H9 (cell line): ENCODE measurements around the gene MAN2C1. TPM values are rescaled to one million over a fixed set of nuclear protein-coding genes. Genes with fewer than 3 reads are reported as not detected.

ENCODE experiments used
- DNase-seq: peaks from one replicate; pipeline ENCODE4 v3.0.0-alpha.2; 2017
- H2AFZ ChIP-seq: one replicate; pipeline ENCODE4 v1.6.1; 2013; ENCODE audit warnings: mild to moderate bottlenecking, low read length, control low read depth, moderate library complexity
- H2AK5ac ChIP-seq: 2 replicates; pipeline ENCODE4 v1.6.1; 2013; ENCODE audit warnings: low read length, control low read depth, mixed read lengths; ENCODE audit not compliant: insufficient read length
- H2BK120ac ChIP-seq: one replicate; pipeline ENCODE4 v1.6.1; 2013; ENCODE audit warnings: low read depth, mild to moderate bottlenecking, low read length, control low read depth, inconsistent platforms; ENCODE audit not compliant: poor library complexity, severe bottlenecking
- H2BK12ac ChIP-seq: 2 replicates; pipeline ENCODE4 v1.6.1; 2013; ENCODE audit warnings: low read length, control low read depth, mixed read lengths, low read depth; ENCODE audit not compliant: insufficient read length
- H2BK15ac ChIP-seq: 2 replicates; pipeline ENCODE4 v1.6.1; 2013; ENCODE audit warnings: low read depth, low read length, control low read depth
- H2BK20ac ChIP-seq: one replicate; pipeline ENCODE4 v1.6.1; 2013; ENCODE audit warnings: low read depth, mild to moderate bottlenecking, low read length, control low read depth, inconsistent platforms; ENCODE audit not compliant: poor library complexity, severe bottlenecking
- H2BK5ac ChIP-seq: 2 replicates; pipeline ENCODE4 v1.6.1; 2013; ENCODE audit warnings: low read length, control low read depth, mixed read lengths; ENCODE audit not compliant: insufficient read length
- H3K14ac ChIP-seq: 2 replicates; pipeline ENCODE4 v1.6.1; 2013; ENCODE audit warnings: low read length, control low read depth; ENCODE audit not compliant: insufficient read depth
- H3K18ac ChIP-seq: 2 replicates; pipeline ENCODE4 v1.6.1; 2013; ENCODE audit warnings: low read depth, mild to moderate bottlenecking, mixed read lengths, low read length, control low read depth; ENCODE audit not compliant: insufficient read length
- H3K23ac ChIP-seq: 2 replicates; pipeline ENCODE4 v1.6.1; 2013; ENCODE audit warnings: low read length, control low read depth, mixed read lengths, low read depth; ENCODE audit not compliant: insufficient read length
- H3K23me2 ChIP-seq: 2 replicates; pipeline ENCODE4 v1.6.1; 2013; ENCODE audit warnings: low read depth, mild to moderate bottlenecking, mixed read lengths, low read length, control low read depth; ENCODE audit not compliant: insufficient read length, poor library complexity, severe bottlenecking
- H3K27ac ChIP-seq: 2 replicates; pipeline ENCODE4 v1.5.1; 2013; ENCODE audit warnings: low read length, control low read depth, mixed read lengths, low read depth; ENCODE audit not compliant: insufficient read length
- H3K27me3 ChIP-seq: 2 replicates; pipeline ENCODE4 v1.6.1; 2013; ENCODE audit warnings: low read length, control low read depth, inconsistent platforms; ENCODE audit not compliant: insufficient read depth
- H3K4ac ChIP-seq: 2 replicates; pipeline ENCODE4 v1.6.1; 2013; ENCODE audit warnings: low read depth, mild to moderate bottlenecking, control low read depth, inconsistent platforms, low read length, moderate library complexity
- H3K4me1 ChIP-seq: 2 replicates; pipeline ENCODE4 v1.6.1; 2013; ENCODE audit warnings: low read length, control low read depth, inconsistent platforms; ENCODE audit not compliant: insufficient read depth
- H3K4me2 ChIP-seq: 2 replicates; pipeline ENCODE4 v1.6.1; 2013; ENCODE audit warnings: low read length, control low read depth, mixed read lengths; ENCODE audit not compliant: insufficient read length, insufficient read depth
- H3K56ac ChIP-seq: 2 replicates; pipeline ENCODE4 v1.6.1; 2013; ENCODE audit warnings: low read depth, mild to moderate bottlenecking, mixed read lengths, low read length, control low read depth; ENCODE audit not compliant: insufficient read length
- H3K79me1 ChIP-seq: 2 replicates; pipeline ENCODE4 v1.6.1; 2013; ENCODE audit warnings: low read depth, mild to moderate bottlenecking, moderate library complexity, low read length, control low read depth, inconsistent platforms; ENCODE audit not compliant: insufficient read depth, poor library complexity, severe bottlenecking
- H3K79me2 ChIP-seq: 2 replicates; pipeline ENCODE4 v1.6.1; 2013; ENCODE audit warnings: low read length, control low read depth, inconsistent platforms; ENCODE audit not compliant: insufficient read depth
- H3K9ac ChIP-seq: 2 replicates; pipeline ENCODE4 v1.6.1; 2013; ENCODE audit warnings: low read length, control low read depth, mixed read lengths; ENCODE audit not compliant: insufficient read length; ENCODE audit errors: extremely low read depth
- H3K9me3 ChIP-seq: one replicate; pipeline ENCODE4 v1.6.1; 2013; ENCODE audit warnings: low read depth, low read length, inconsistent platforms; ENCODE audit not compliant: control insufficient read depth
- H3T11ph ChIP-seq: one replicate; pipeline ENCODE4 v1.6.1; 2013; ENCODE audit warnings: mild to moderate bottlenecking, low read length, control low read depth, inconsistent platforms
- H4K20me1 ChIP-seq: one replicate; pipeline ENCODE4 v1.6.1; 2013; ENCODE audit not compliant: control insufficient read depth, insufficient read length, insufficient read depth
- H4K5ac ChIP-seq: 2 replicates; pipeline ENCODE4 v1.6.1; 2013; ENCODE audit warnings: low read depth, mild to moderate bottlenecking, mixed read lengths, low read length, control low read depth; ENCODE audit not compliant: insufficient read length
- H4K8ac ChIP-seq: replicated peaks from 2 replicates; pipeline ENCODE4 v1.6.1; 2013; ENCODE audit warnings: low read length, control low read depth, mixed read lengths, low read depth; ENCODE audit not compliant: insufficient read length
- H4K91ac ChIP-seq: 2 replicates; pipeline ENCODE4 v1.6.1; 2013; ENCODE audit warnings: low read depth, mild to moderate bottlenecking, moderate library complexity, mixed read lengths, low read length, control low read depth; ENCODE audit not compliant: insufficient read length
- H3K27ac Mint-ChIP-seq, 3 experiments: 2 replicates in 2 of 3; 3 replicates in 1 of 3; pipeline ENCODE4 v1.8.0; 2020 to 2021; ENCODE audit warnings: mixed read lengths in 3 of 3, mild to moderate bottlenecking in 1 of 3, moderate library complexity in 1 of 3
- H3K27me3 Mint-ChIP-seq: 2 replicates; pipeline ENCODE4 v1.8.0; 2021; ENCODE audit warnings: low read depth, mild to moderate bottlenecking, moderate library complexity, mixed read lengths
- H3K36me3 Mint-ChIP-seq, 3 experiments: 2 replicates in 2 of 3; 3 replicates in 1 of 3; pipeline ENCODE4 v1.8.0; 2020 to 2021; ENCODE audit warnings: low read depth in 3 of 3, mixed read lengths in 3 of 3; ENCODE audit not compliant: insufficient read depth in 1 of 3
- H3K4me1 Mint-ChIP-seq, 2 experiments: 2 replicates each; pipeline ENCODE4 v1.8.0; 2020; ENCODE audit warnings: mixed read lengths in 2 of 2
- H3K4me3 Mint-ChIP-seq, 2 experiments: 2 replicates in 1 of 2; 3 replicates in 1 of 2; pipeline ENCODE4 v1.8.0; 2020 to 2021; ENCODE audit warnings: mild to moderate bottlenecking in 2 of 2, mixed read lengths in 2 of 2, moderate library complexity in 1 of 2
- H3K9me3 Mint-ChIP-seq, 2 experiments: 2 replicates in 1 of 2; 3 replicates in 1 of 2; pipeline ENCODE4 v1.8.0; 2020; ENCODE audit warnings: mild to moderate bottlenecking in 2 of 2, mixed read lengths in 2 of 2, moderate library complexity in 1 of 2
- CTCF ChIP-seq: fragments of 200-600 bp; sonication (generic); conservative IDR thresholded peaks from 3 replicates; pipeline ENCODE4 v1.8.0; 2021; ENCODE audit warnings: antibody characterized with exemption, mild to moderate bottlenecking
- WGBS: extraction: QIAGEN DNeasy Blood & Tissue Kit; methylation state at CpG from one replicate; pipeline ENCODE4 v1.1.7; 2013; ENCODE audit warnings: missing lambda C conversion rate, low lambda C conversion rate, mixed read lengths; ENCODE audit not compliant: insufficient read length; ENCODE audit errors: extremely low coverage; 5-methylcytosine and 5-hydroxymethylcytosine counted together
- total RNA-seq: library from RNA; stranded (reverse); gene quantifications from 2 replicates; pipeline ENCODE4 v1.2.1, GENCODE V29; 2021

The MAN2C1 gene
- total RNA-seq, 1 experiment from 2014 or later, result 112 TPM

GRCh38 chr15:75342221-75342620 is 26.2 kb downstream of the MAN2C1 start:
- Histone ChIP-seq H3K56ac (no peak overlapping the region), H3K9ac (no peak overlapping the region), H3T11ph (no peak overlapping the region), H3K23ac (no peak overlapping the region), H3K27ac (no peak overlapping the region), H3K79me2 (no peaks in the 10 kb centered on the region), H3K27me3 (no peaks in the 10 kb centered on the region), H2BK5ac (no peak overlapping the region), H3K4me2 (no peak overlapping the region), H2AFZ (no peak overlapping the region), H2BK20ac (no peak overlapping the region), H3K4me1 (no peaks in the 10 kb centered on the region), H3K14ac (no peak overlapping the region), H3K9me3 (no peaks in the 10 kb centered on the region), H3K18ac (no peak overlapping the region), H4K91ac (no peak overlapping the region), H3K4ac (no peak overlapping the region), H4K8ac (no peak overlapping the region), H2BK120ac (no peak overlapping the region), H2AK5ac (no peak overlapping the region), H3K79me1 (no peaks in the 10 kb centered on the region), H4K20me1 (no peaks in the 10 kb centered on the region), H2BK15ac (no peak overlapping the region), H2BK12ac (no peak overlapping the region), H4K5ac (no peak overlapping the region), H3K23me2 (peaks cover 9% of the 10 kb centered on the region)
- WGBS, result no CpG with 5 or more reads among the region's 6 CpGs
- H3K9me3 Mint-ChIP-seq, result no peaks in the 10 kb centered on the region
- peaks cover 6 to 22% (median 18%) of the 10 kb centered on the region in 3 experiments; a peak in 6 of 7 replicates for H3K36me3 Mint-ChIP-seq
- TF ChIP-seq CTCF, result no peak
- no peak for DNase-seq
- H3K4me1 Mint-ChIP-seq, result peaks cover 5% of the 10 kb centered on the region in 2 experiments; a peak in 2 of 4 replicates
- peak overlapping the region in 1 of 3 experiments; percentile 8; a peak in 1 of 7 replicates for H3K27ac Mint-ChIP-seq
- H3K27me3 Mint-ChIP-seq, result peaks cover 16% of the 10 kb centered on the region
- no peak overlapping the region for H3K4me3 Mint-ChIP-seq
